ENCODE data around the gene SP3. TPM values are rescaled to one million over a fixed set of nuclear protein-coding genes. Genes with fewer than 3 reads are reported as not detected.

The SP3 gene
- total and polyA plus RNA-seq, 10 donors = 17.4 to 140 (median 99.0) TPM

DNA sequence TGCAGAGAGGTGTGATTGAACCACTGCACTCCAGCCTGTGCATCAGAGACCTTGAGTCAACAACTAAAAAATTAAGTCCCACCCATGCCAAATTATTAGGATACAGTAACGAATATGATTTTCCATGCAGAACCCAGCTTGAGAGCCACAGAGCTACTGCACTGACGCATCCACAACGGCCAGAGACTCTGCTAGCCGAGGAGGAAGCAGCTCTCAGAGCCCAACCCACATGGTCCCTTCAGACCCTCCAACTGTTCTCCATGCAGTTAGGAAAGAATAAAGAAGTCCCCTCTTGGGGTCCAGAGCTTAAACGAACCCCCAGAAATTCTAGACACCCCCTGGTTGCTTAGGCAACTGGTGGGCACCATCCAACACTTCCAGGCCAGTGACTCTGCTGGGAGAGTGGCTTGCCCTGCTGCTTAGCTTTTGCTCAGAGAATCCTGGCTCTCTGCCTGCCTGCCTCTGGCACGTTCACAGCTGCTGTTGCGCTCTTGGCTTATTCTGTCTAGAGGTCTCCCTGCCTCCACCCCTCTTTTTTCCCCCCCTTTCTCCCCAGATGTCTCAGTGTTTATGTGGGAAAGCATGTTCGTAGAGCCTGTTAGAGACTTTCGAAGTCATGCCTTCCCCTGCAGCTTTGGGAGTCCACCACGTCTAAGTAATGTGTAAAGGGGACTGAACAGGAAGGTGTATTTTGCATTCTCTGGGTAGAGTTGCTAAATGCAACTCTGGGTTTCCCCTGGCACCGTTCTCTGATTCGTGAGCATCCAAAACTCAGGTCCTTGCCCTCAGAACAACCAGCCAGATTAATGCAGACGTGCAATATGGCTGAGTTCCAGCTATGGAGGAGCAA, 26.0 kb upstream of the SP3 start:
- Histone ChIP-seq H3K27me3 (replicated peaks in 1 of 7) (no peaks in the 10 kb centered on the region), H3K9me3 (no peaks in the 10 kb centered on the region), H3K36me3 (no peaks in the 10 kb centered on the region), H3K27ac (peak overlapping the region in 6 of 8 donors; percentile 10 to 76 (median 46)), H3K4me3 (peak overlapping the region in 1 of 8 donors; percentile 20), H3K4me1 (peaks cover 0 to 36% (median 23%) of the 10 kb centered on the region in 6 donors)
- no peak for DNase-seq
- intact Hi-C loops (cut with DNase I; ENCODE audit: low total_unique reads) = no loop called here
- TF ChIP-seq POLR2A (IDR thresholded peaks at IDR 0.05) = no peak
- peak in 1 of 3 donors; percentile 30 for TF ChIP-seq POLR2AphosphoS5 (IDR thresholded peaks at IDR 0.05)
- WGBS, 5 donors = 34 to 50% (median 38%) methylated on average over 13 of the region's 13 CpGs

DNA sequence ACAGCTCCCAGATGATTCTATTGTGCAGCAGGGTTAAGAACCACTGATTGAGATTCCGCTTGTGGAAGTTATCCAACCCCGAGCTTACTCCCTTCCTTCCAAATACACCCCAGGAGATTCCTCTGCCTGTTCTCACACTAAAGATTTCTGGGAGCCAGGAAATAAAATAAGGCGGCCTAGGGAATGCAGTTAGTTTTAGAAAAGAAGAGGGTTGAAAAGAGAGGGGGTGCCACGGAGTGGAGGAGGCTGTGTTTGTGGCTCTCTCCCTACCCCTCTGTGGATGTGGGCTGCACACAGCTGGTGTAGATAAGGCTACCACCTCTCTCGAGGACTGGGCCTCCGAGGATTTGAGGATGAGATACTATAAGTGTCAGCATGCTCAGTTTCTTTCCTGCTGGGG, 25.1 kb upstream of the SP3 start:
- no peaks in the 10 kb centered on the region for H3K36me3 ChIP-seq
- WGBS, 5 donors = 67 to 89% (median 78%) methylated on average over 6 of the region's 6 CpGs
- H3K9me3 ChIP-seq = no peaks in the 10 kb centered on the region
- no peak for DNase-seq
- H3K4me1 ChIP-seq = peaks cover 0 to 36% (median 23%) of the 10 kb centered on the region in 6 donors
- H3K27me3 ChIP-seq (replicated peaks in 1 of 7) = no peaks in the 10 kb centered on the region
- TF ChIP-seq, protein P1, sequence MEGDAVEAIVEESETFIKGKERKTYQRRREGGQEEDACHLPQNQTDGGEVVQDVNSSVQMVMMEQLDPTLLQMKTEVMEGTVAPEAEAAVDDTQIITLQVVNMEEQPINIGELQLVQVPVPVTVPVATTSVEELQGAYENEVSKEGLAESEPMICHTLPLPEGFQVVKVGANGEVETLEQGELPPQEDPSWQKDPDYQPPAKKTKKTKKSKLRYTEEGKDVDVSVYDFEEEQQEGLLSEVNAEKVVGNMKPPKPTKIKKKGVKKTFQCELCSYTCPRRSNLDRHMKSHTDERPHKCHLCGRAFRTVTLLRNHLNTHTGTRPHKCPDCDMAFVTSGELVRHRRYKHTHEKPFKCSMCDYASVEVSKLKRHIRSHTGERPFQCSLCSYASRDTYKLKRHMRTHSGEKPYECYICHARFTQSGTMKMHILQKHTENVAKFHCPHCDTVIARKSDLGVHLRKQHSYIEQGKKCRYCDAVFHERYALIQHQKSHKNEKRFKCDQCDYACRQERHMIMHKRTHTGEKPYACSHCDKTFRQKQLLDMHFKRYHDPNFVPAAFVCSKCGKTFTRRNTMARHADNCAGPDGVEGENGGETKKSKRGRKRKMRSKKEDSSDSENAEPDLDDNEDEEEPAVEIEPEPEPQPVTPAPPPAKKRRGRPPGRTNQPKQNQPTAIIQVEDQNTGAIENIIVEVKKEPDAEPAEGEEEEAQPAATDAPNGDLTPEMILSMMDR (IDR thresholded peaks at IDR 0.05 in 8 of 11, conservative IDR thresholded peaks at IDR 0.05 in 3 of 11) = no peak
- no peak for TF ChIP-seq POLR2A (IDR thresholded peaks at IDR 0.05)
- TF ChIP-seq POLR2AphosphoS5 (IDR thresholded peaks at IDR 0.05) = no peak
- H3K27ac ChIP-seq = peak overlapping the region in 4 of 8 donors; percentile 10 to 76 (median 54)
- H3K4me3 ChIP-seq = no peak overlapping the region
- intact Hi-C loops (cut with DNase I; ENCODE audit: low total_unique reads) = no loop called here

DNA sequence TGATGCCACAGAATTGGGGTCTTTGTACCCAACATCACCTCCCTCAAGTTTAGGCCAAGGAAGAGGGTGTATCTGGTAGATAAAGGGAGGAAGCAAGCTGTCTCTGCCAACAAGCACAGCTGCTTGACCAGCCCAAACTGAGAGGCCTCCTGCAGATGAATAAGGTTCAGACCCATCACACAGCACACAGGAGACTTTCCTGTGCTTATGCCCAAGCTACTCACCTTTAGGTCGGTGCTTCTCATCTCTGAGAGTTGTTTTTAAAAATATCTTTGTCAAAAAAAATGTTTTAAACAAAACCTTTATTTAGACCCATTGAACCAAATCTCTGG, 24.7 kb upstream of the SP3 start:
- DNase-seq = no peak
- intact Hi-C loops (cut with DNase I; ENCODE audit: low total_unique reads) = no loop called here
- H3K36me3 ChIP-seq = no peaks in the 10 kb centered on the region
- no peak for TF ChIP-seq POLR2A (IDR thresholded peaks at IDR 0.05)
- TF ChIP-seq POLR2AphosphoS5 (IDR thresholded peaks at IDR 0.05) = no peak
- TF ChIP-seq, protein P1 (IDR thresholded peaks at IDR 0.05 in 8 of 11, conservative IDR thresholded peaks at IDR 0.05 in 3 of 11) = no peak
- H3K27me3 ChIP-seq (replicated peaks in 1 of 7) = no peaks in the 10 kb centered on the region
- 42 to 90% (median 79%) methylated on average over 1 of the region's 1 CpG for WGBS, 5 donors
- H3K9me3 ChIP-seq = no peaks in the 10 kb centered on the region
- peaks cover 0 to 36% (median 23%) of the 10 kb centered on the region in 6 donors for H3K4me1 ChIP-seq
- no peak overlapping the region for H3K4me3 ChIP-seq
- peak overlapping the region in 4 of 8 donors; percentile 4 to 62 (median 30) for H3K27ac ChIP-seq

DNA sequence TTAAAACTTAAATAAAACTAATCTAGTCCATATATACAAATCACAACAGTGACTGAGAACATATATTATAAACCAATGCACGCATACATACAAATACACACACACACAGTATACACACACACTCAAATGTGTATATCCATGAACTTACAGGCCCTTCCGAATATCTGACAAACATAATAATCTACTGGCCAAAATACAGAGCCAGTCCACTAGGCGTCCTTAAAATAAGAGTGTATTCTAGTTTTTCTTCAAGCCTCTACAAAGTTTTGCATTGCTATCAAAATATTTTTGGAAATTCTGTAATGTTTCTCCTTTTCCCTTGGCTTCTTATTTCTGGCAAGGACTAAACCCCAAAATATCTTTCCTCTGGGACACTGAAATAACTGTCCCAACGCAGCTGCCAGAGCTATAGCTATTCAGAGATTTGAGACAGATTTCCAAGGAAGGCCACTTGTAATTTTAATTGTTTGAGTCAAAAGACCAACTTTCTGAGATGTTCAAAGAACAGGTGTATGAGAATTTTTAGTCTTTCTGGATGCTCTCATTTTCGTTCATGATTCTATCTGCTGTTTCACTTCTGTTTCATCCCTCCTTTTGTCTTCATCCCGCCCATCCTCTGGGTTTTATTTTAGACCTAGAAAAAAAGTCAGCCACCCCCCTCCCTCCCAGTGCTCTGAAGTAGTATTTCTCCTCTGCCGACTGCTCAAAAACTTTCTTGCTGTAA, 24.1 kb upstream of the SP3 start:
- Histone ChIP-seq H3K36me3 (no peaks in the 10 kb centered on the region), H3K9me3 (no peaks in the 10 kb centered on the region), H3K4me1 (peaks cover 0 to 36% (median 23%) of the 10 kb centered on the region in 6 donors), H3K27me3 (replicated peaks in 1 of 7) (no peaks in the 10 kb centered on the region), H3K4me3 (no peak overlapping the region), H3K27ac (peak overlapping the region in 3 of 8 donors; percentile 4 to 62 (median 13))
- intact Hi-C loops (cut with DNase I; ENCODE audit: low total_unique reads) = no loop called here
- TF ChIP-seq POLR2A (IDR thresholded peaks at IDR 0.05) (no peak), POLR2AphosphoS5 (IDR thresholded peaks at IDR 0.05) (no peak)
- no peak for DNase-seq
- 58 to 86% (median 69%) methylated on average over 7 of the region's 7 CpGs for WGBS, 5 donors

DNA sequence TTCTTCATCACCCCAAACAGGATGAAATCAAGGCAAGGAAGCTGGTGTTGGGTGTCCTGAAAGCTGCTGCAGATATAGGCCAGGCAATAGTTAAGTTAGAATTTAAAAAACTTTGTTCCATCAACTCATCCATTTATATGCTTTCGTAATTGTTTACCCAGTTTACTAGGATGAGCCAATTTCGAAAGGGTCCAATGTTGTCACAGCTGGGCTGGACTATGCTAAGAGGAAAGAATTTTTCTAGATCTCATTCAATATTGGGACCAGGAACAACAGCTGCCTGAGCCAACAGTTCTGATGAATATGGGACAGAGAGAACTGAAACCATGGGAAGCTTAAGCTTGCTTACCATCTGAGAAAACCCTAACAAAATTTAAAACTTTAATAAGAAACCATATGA, 21.6 kb upstream of the SP3 start:
- DNase-seq = no peak
- Histone ChIP-seq H3K36me3 (no peaks in the 10 kb centered on the region), H3K27me3 (replicated peaks in 1 of 7) (no peaks in the 10 kb centered on the region), H3K4me1 (peaks cover 0 to 35% (median 19%) of the 10 kb centered on the region in 6 donors), H3K4me3 (no peak overlapping the region), H3K27ac (peak overlapping the region in 4 of 8 donors; percentile 19 to 49 (median 44)), H3K9me3 (no peaks in the 10 kb centered on the region)
- intact Hi-C loops (cut with DNase I; ENCODE audit: low total_unique reads) = no loop called here
- TF ChIP-seq, protein P1 (IDR thresholded peaks at IDR 0.05 in 8 of 11, conservative IDR thresholded peaks at IDR 0.05 in 3 of 11) = no peak
- no peak for TF ChIP-seq POLR2AphosphoS5 (IDR thresholded peaks at IDR 0.05)
- no peak for TF ChIP-seq POLR2A (IDR thresholded peaks at IDR 0.05)
- 51 to 79% (median 73%) methylated on average over 2 of the region's 2 CpGs for WGBS, 5 donors
